Neural cell (in vitro differentiated cells): ENCODE measurements around the gene ANKRD44. TPM values are rescaled to one million over a fixed set of nuclear protein-coding genes. Genes with fewer than 3 reads are reported as not detected.
A peak's percentile ranks its signal among the peaks of the same experiment; 100 is the strongest.

ENCODE experiments used
- H2AFZ ChIP-seq: fragments of 200-600, 300-800 bp; sonication (generic), shearing (Covaris generic); 2 replicates; pipeline ENCODE4 v1.6.0; 2014; ENCODE audit warnings: low read depth, mild to moderate bottlenecking, antibody characterized with exemption, low read length, moderate library complexity
- H3F3A ChIP-seq: fragments of 200-600 bp; shearing (Covaris generic); 2 replicates; pipeline ENCODE4 v1.6.1; 2016; ENCODE audit warnings: mild to moderate bottlenecking, moderate library complexity, mixed read lengths, antibody characterized with exemption, low read length; ENCODE audit not compliant: insufficient read depth, poor library complexity, severe bottlenecking
- H3K27ac ChIP-seq: fragments of 200-600, 300-800 bp; sonication (generic), shearing (Covaris generic); 2 replicates; pipeline ENCODE4 v1.5.1; 2014; ENCODE audit warnings: mild to moderate bottlenecking, low read length, moderate library complexity
- H3K27me3 ChIP-seq: fragments of 300-800, 200-600 bp; sonication (generic), shearing (Covaris generic); 2 replicates; pipeline ENCODE4 v1.6.0; 2014; ENCODE audit warnings: mild to moderate bottlenecking, low read depth, low read length, moderate library complexity; ENCODE audit not compliant: insufficient read depth
- H3K36me3 ChIP-seq: fragments of 300-800, 200-600 bp; sonication (generic), shearing (Covaris generic); 2 replicates; pipeline ENCODE4 v1.5.1; 2014; ENCODE audit warnings: mild to moderate bottlenecking, antibody characterized with exemption, low read length, moderate library complexity; ENCODE audit not compliant: insufficient read depth
- H3K4me2 ChIP-seq: fragments of 300-800, 200-600 bp; sonication (generic), shearing (Covaris generic); 2 replicates; pipeline ENCODE4 v1.6.0; 2014; ENCODE audit warnings: mild to moderate bottlenecking, low read length
- H3K4me3 ChIP-seq: fragments of 300-800, 200-600 bp; sonication (generic), shearing (Covaris generic); 2 replicates; pipeline ENCODE4 v1.5.1; 2014; ENCODE audit warnings: mild to moderate bottlenecking, low read length, moderate library complexity
- H3K79me2 ChIP-seq: fragments of 200-600 bp; shearing (Covaris generic); replicated peaks from 2 replicates; pipeline ENCODE4 v1.6.0; 2014; ENCODE audit warnings: mild to moderate bottlenecking, low read length, moderate library complexity; ENCODE audit not compliant: insufficient read depth
- H3K9ac ChIP-seq: fragments of 300-800, 200-600 bp; sonication (generic), shearing (Covaris generic); 2 replicates; pipeline ENCODE4 v1.6.1; 2016; ENCODE audit warnings: mild to moderate bottlenecking, low read length, mixed read lengths
- H3K9me2 ChIP-seq: fragments of 200-600 bp; shearing (Covaris generic); 2 replicates; pipeline ENCODE4 v1.6.1; 2016; ENCODE audit warnings: mild to moderate bottlenecking, low read length, mixed read lengths; ENCODE audit not compliant: insufficient read depth
- H3K9me3 ChIP-seq: fragments of 200-600, 300-800 bp; sonication (generic), shearing (Covaris generic); 2 replicates; pipeline ENCODE4 v1.6.1; 2016; ENCODE audit warnings: mild to moderate bottlenecking, mixed run types, low read length, moderate library complexity, mixed read lengths
- H4K20me1 ChIP-seq: fragments of 200-600 bp; shearing (Covaris generic); 2 replicates; pipeline ENCODE4 v1.6.1; 2016; ENCODE audit warnings: mild to moderate bottlenecking, mixed run types; ENCODE audit not compliant: insufficient read depth
- EP300 ChIP-seq: fragments of 450-650 bp; conservative IDR thresholded peaks from 2 replicates; pipeline ENCODE4 v1.6.1; 2014; ENCODE audit warnings: antibody characterized with exemption, mild to moderate bottlenecking, moderate library complexity; ENCODE audit not compliant: poor library complexity, severe bottlenecking
- EZH2 ChIP-seq: fragments of 200-600, 300-800 bp; shearing (Covaris generic), sonication (generic); IDR thresholded peaks from 2 replicates; pipeline ENCODE4 v1.6.1; 2014; ENCODE audit warnings: antibody characterized with exemption, low read length, borderline replicate concordance, mild to moderate bottlenecking; ENCODE audit not compliant: insufficient read depth, poor library complexity, severe bottlenecking
- MXI1 ChIP-seq: fragments of 450-650 bp; conservative IDR thresholded peaks from 2 replicates; pipeline ENCODE4 v1.6.1; 2014; ENCODE audit warnings: antibody characterized with exemption, mild to moderate bottlenecking; ENCODE audit not compliant: poor library complexity, severe bottlenecking
- POLR2AphosphoS5 ChIP-seq: IDR thresholded peaks from 2 replicates; pipeline ENCODE4 v1.6.1; 2012
- RAD21 ChIP-seq: fragments of 450-650 bp; conservative IDR thresholded peaks from 2 replicates; pipeline ENCODE4 v1.6.1; 2014; ENCODE audit warnings: antibody characterized with exemption, mild to moderate bottlenecking, moderate library complexity
- SMC3 ChIP-seq: fragments of 450-650 bp; conservative IDR thresholded peaks from 2 replicates; pipeline ENCODE4 v1.6.1; 2014; ENCODE audit warnings: antibody characterized with exemption, mild to moderate bottlenecking, moderate library complexity; ENCODE audit not compliant: poor library complexity
- TAF1 ChIP-seq: IDR thresholded peaks from 2 replicates; pipeline ENCODE4 v1.6.1; 2012; ENCODE audit warnings: low read depth
- polyA plus RNA-seq: library from polyadenylated mRNA; depleted of rRNA; stranded (reverse); fragments of >200 nt; gene quantifications from 2 replicates; pipeline ENCODE4 v1.2.3, GENCODE V29; 2014
- TF ChIP-seq, protein P1 (sequence below): fragments of 450-650 bp; IDR thresholded peaks from 2 replicates; pipeline ENCODE4 v1.5.1; 2014; ENCODE audit warnings: antibody characterized with exemption, mild to moderate bottlenecking, moderate library complexity; ENCODE audit not compliant: poor library complexity, severe bottlenecking
- TF ChIP-seq, protein P2 (sequence below): IDR thresholded peaks from 2 replicates; pipeline ENCODE4 v1.6.1; 2012; ENCODE audit warnings: borderline replicate concordance

Gene ANKRD44
- polyA plus RNA-seq, 1 donor from 2014 or later: 94.3 TPM

DNA sequence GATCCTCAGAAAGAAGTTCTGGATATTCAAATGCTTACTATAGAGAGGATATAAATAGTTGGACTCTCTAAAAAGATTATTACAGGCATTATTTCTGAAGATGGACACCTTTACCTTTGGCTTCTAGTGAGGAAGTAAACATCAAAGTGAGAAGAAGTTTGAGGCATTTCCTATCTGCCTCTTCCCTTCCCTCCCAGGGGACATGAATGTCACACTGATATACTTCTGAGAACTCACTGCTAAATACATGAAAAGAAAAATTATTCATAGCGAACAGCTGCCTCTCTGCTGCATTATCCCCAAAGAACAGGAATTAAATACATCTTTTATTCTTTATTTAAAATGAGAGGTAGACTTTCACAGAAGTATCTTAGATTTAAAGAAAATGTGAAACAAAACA, 320.5 kb downstream of the ANKRD44 start:
- H3K4me3 ChIP-seq: no peak overlapping the region
- no peaks in the 10 kb centered on the region for H3K79me2 ChIP-seq
- H3K4me2 ChIP-seq: no peak overlapping the region
- H3K36me3 ChIP-seq: no peaks in the 10 kb centered on the region
- no peaks in the 10 kb centered on the region for H3K27me3 ChIP-seq
- H3K9ac ChIP-seq: no peak overlapping the region
- H3K9me3 ChIP-seq: no peaks in the 10 kb centered on the region
- H4K20me1 ChIP-seq: no peaks in the 10 kb centered on the region
- no peaks in the 10 kb centered on the region for H3F3A ChIP-seq
- H3K9me2 ChIP-seq: no peaks in the 10 kb centered on the region
- no peak overlapping the region for H2AFZ ChIP-seq
- no peak overlapping the region for H3K27ac ChIP-seq
- TF ChIP-seq SMC3: no peak
- TF ChIP-seq, protein P1, sequence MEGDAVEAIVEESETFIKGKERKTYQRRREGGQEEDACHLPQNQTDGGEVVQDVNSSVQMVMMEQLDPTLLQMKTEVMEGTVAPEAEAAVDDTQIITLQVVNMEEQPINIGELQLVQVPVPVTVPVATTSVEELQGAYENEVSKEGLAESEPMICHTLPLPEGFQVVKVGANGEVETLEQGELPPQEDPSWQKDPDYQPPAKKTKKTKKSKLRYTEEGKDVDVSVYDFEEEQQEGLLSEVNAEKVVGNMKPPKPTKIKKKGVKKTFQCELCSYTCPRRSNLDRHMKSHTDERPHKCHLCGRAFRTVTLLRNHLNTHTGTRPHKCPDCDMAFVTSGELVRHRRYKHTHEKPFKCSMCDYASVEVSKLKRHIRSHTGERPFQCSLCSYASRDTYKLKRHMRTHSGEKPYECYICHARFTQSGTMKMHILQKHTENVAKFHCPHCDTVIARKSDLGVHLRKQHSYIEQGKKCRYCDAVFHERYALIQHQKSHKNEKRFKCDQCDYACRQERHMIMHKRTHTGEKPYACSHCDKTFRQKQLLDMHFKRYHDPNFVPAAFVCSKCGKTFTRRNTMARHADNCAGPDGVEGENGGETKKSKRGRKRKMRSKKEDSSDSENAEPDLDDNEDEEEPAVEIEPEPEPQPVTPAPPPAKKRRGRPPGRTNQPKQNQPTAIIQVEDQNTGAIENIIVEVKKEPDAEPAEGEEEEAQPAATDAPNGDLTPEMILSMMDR: no peak
- TF ChIP-seq, protein P2, sequence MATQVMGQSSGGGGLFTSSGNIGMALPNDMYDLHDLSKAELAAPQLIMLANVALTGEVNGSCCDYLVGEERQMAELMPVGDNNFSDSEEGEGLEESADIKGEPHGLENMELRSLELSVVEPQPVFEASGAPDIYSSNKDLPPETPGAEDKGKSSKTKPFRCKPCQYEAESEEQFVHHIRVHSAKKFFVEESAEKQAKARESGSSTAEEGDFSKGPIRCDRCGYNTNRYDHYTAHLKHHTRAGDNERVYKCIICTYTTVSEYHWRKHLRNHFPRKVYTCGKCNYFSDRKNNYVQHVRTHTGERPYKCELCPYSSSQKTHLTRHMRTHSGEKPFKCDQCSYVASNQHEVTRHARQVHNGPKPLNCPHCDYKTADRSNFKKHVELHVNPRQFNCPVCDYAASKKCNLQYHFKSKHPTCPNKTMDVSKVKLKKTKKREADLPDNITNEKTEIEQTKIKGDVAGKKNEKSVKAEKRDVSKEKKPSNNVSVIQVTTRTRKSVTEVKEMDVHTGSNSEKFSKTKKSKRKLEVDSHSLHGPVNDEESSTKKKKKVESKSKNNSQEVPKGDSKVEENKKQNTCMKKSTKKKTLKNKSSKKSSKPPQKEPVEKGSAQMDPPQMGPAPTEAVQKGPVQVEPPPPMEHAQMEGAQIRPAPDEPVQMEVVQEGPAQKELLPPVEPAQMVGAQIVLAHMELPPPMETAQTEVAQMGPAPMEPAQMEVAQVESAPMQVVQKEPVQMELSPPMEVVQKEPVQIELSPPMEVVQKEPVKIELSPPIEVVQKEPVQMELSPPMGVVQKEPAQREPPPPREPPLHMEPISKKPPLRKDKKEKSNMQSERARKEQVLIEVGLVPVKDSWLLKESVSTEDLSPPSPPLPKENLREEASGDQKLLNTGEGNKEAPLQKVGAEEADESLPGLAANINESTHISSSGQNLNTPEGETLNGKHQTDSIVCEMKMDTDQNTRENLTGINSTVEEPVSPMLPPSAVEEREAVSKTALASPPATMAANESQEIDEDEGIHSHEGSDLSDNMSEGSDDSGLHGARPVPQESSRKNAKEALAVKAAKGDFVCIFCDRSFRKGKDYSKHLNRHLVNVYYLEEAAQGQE: no peak
- TF ChIP-seq EP300: no peak
- TF ChIP-seq POLR2AphosphoS5: no peak
- no peak for TF ChIP-seq EZH2
- TF ChIP-seq RAD21: no peak
- TF ChIP-seq TAF1: no peak
- no peak for TF ChIP-seq MXI1

DNA sequence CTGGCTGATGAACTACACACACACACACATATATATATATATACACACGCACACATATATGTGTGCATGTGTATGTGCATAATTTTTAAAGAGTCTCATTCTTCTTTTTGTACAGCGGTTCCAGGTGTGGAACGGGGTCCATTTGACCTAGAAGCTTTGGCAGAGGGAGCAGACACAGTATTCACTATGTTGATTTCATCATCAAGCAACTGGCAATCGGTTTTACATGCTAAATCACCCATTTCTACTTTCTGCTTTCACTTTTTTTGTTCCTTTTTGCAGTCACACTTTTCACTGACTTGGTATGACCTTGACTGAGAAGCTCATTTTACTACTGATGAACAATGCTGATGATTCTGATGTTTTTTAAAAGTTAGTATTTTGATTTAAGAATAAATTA, 321.1 kb downstream of the ANKRD44 start:
- no peaks in the 10 kb centered on the region for H3K79me2 ChIP-seq
- TF ChIP-seq EZH2 (no peak), MXI1 (no peak)
- H3K27me3 ChIP-seq: no peaks in the 10 kb centered on the region
- no peaks in the 10 kb centered on the region for H3K36me3 ChIP-seq
- no peaks in the 10 kb centered on the region for H3F3A ChIP-seq
- peak overlapping the region; percentile 85 for H3K27ac ChIP-seq
- H4K20me1 ChIP-seq: no peaks in the 10 kb centered on the region
- no peak overlapping the region for H3K4me2 ChIP-seq
- H3K9ac ChIP-seq: no peak overlapping the region
- no peaks in the 10 kb centered on the region for H3K9me2 ChIP-seq
- H2AFZ ChIP-seq: no peak overlapping the region
- H3K9me3 ChIP-seq: no peaks in the 10 kb centered on the region
- no peak overlapping the region for H3K4me3 ChIP-seq

DNA sequence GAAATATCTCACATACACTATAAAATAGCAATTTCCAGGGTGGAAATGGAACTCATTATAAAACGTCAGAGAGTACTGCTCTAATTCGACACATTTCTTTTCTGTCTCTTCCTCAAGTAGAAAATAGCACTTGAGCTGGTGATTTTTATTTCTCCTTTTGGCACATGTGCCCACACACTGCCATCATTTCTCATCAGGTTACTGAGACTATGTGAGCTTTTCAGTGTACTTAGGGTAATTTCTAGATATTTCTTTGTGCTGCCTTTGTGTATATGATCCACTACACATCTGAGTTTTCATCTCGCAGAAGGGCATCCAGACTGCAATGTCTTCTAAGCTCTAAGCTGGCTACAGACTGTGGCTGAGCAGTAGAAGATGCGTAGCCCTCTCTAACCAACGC, 321.9 kb downstream of the ANKRD44 start:
- H3F3A ChIP-seq: no peaks in the 10 kb centered on the region
- peak overlapping the region; percentile 61 for H3K9ac ChIP-seq
- H3K9me2 ChIP-seq: no peaks in the 10 kb centered on the region
- peak overlapping the region; percentile 45 for H3K4me2 ChIP-seq
- no peaks in the 10 kb centered on the region for H3K79me2 ChIP-seq
- H2AFZ ChIP-seq: peak overlapping the region; percentile 30
- no peaks in the 10 kb centered on the region for H3K27me3 ChIP-seq
- no peaks in the 10 kb centered on the region for H3K9me3 ChIP-seq
- no peaks in the 10 kb centered on the region for H4K20me1 ChIP-seq
- peak overlapping the region; percentile 85 for H3K27ac ChIP-seq
- TF ChIP-seq RAD21: no peak
- peak; percentile 17 for TF ChIP-seq SMC3
- H3K4me3 ChIP-seq: peak overlapping the region; percentile 46
- H3K36me3 ChIP-seq: no peaks in the 10 kb centered on the region
